GM12878 (cell line): Measurements from ENCODE around the gene PSPN. TPM values are rescaled to one million over a fixed set of nuclear protein-coding genes. Genes with fewer than 3 reads are reported as not detected.

Experiments used
- E4F1 ChIP-seq: fragments of 450-650 bp; IDR thresholded peaks from 2 replicates; pipeline ENCODE4 v1.6.1; 2018; ENCODE audit warnings: borderline replicate concordance, mild to moderate bottlenecking; ENCODE audit not compliant: partially characterized antibody
- IKZF2 ChIP-seq, 2 experiments: fragments of 450-650 bp; IDR thresholded peaks; 2 replicates each; pipeline ENCODE4 v1.6.1; 2017; ENCODE audit warnings: mild to moderate bottlenecking in 2 of 2, moderate library complexity in 2 of 2
- polyA plus RNA-seq, 11 experiments: library from polyadenylated mRNA; depleted of rRNA in 4 of 11; unstranded in 6 of 11; stranded (reverse) in 5 of 11; fragments of >200 nt; fragmentation: Nextera tagmentation in 4 of 11; fragmentation: Illumina TruSeq in 1 of 11; extraction: Ambion mirVana in 4 of 11; extraction: Trizol in 1 of 11; gene quantifications; 1 replicate in 1 of 11; 2 replicates in 10 of 11; pipeline versions ENCODE4 v1.2.1 to v1.2.3, GENCODE V29; 2011 to 2016; ENCODE audit warnings: inconsistent platforms in 2 of 11, missing spikeins in 2 of 11, low read depth in 1 of 11
- total RNA-seq, 4 experiments: library from RNA; depleted of rRNA in 3 of 4; stranded (reverse); fragments of >200 nt in 3 of 4; fragmentation: Illumina TruSeq in 1 of 4; extraction: Trizol in 1 of 4; gene quantifications; 2 replicates each; pipeline versions ENCODE4 v1.2.1 to v1.2.3, GENCODE V29; 2013 to 2021
- TF ChIP-seq, protein P1 (sequence below): IDR thresholded peaks from 2 replicates; pipeline ENCODE4 v1.6.1; 2011; ENCODE audit warnings: borderline replicate concordance, low read depth, mild to moderate bottlenecking, moderate library complexity, mixed read lengths, low read length; ENCODE audit not compliant: insufficient read depth; ENCODE audit errors: extremely low read length

PSPN gene
- total and polyA plus RNA-seq, 10 of the 15 experiments (the other 5 are each of a cell fraction or from before 2014, with no cell fraction given), result 0.27 to 1.2 (median 0.66) TPM

- TF ChIP-seq E4F1 (peak; percentile 78), IKZF2 (IDR thresholded peaks at IDR 0.05) (peak; percentile 26 to 38; a peak in 3 of 4 replicates)
- TF ChIP-seq, protein P1, sequence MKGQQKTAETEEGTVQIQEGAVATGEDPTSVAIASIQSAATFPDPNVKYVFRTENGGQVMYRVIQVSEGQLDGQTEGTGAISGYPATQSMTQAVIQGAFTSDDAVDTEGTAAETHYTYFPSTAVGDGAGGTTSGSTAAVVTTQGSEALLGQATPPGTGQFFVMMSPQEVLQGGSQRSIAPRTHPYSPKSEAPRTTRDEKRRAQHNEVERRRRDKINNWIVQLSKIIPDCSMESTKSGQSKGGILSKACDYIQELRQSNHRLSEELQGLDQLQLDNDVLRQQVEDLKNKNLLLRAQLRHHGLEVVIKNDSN, result no peak
- TF ChIP-seq, all 136 proteins: peak for 54
Observed at GRCh38 chr19:6393074-6393982, 17.6 kb upstream of the PSPN start, which contains the start of gene GTF2F1 (continued).
